Endothelial cell of umbilical vein (primary cell): Measurements from ENCODE around the gene RPS6KA4. TPM values are rescaled to one million over a fixed set of nuclear protein-coding genes. Genes with fewer than 3 reads are reported as not detected.

Experiments used
- BruUV-seq: library from RNA; stranded (reverse); fragments of 400-500 nt; replicated peaks from 2 replicates; lab custom pipeline; 2021; lab: Mats Ljungman, UMichigan
- CTCF ChIA-PET: fragments of 300-600, 350-600 bp; sonication (Branson Sonifier 250); formaldehyde crosslinking; loops from one replicate; lab custom pipeline; 2021; ENCODE audit warnings: antibody characterized with exemption, inconsistent platforms; lab: Charles Lee
- POLR2A ChIA-PET: fragments of 300-600, 350-600 bp; sonication (Branson Sonifier 250); formaldehyde crosslinking; loops from one replicate; lab custom pipeline; 2021; ENCODE audit warnings: antibody characterized with exemption, inconsistent platforms; lab: Charles Lee
- DNase-seq: peaks from one replicate; pipeline ENCODE4 v3.0.0-alpha.2; 2011; ENCODE audit warnings: low read depth, low spot score
- FAIRE-seq: peaks from 2 replicates; lab custom pipeline; 2011; peaks lifted over from hg19 to GRCh38; lab: Jason Lieb, UNC
- H2AFZ ChIP-seq: 2 replicates; pipeline ENCODE4 v1.6.0; 2012; ENCODE audit warnings: low read depth, low read length, control low read depth, inconsistent platforms
- H3K27ac ChIP-seq: 2 replicates; pipeline ENCODE4 v1.5.1; 2011; ENCODE audit warnings: low read depth, mild to moderate bottlenecking, control low read depth, low read length, moderate library complexity; ENCODE audit not compliant: insufficient read depth
- H3K27me3 ChIP-seq, 2 experiments: 2 replicates each; pipeline versions ENCODE4 v1.6.0 to v1.6.1; 2011; ENCODE audit warnings: low read length in 2 of 2, mixed read lengths in 1 of 2; ENCODE audit not compliant: control insufficient read depth in 2 of 2, insufficient read depth in 2 of 2
- H3K36me3 ChIP-seq, 2 experiments: 2 replicates in 1 of 2; 3 replicates in 1 of 2; pipeline ENCODE4 v1.5.1; 2011; ENCODE audit warnings: low read length in 2 of 2, mild to moderate bottlenecking in 1 of 2, moderate library complexity in 1 of 2; ENCODE audit not compliant: control insufficient read depth in 2 of 2, insufficient read depth in 2 of 2; ENCODE audit errors: extremely low read depth in 1 of 2
- H3K4me1 ChIP-seq: 3 replicates; pipeline ENCODE4 v1.5.1; 2011; ENCODE audit warnings: mild to moderate bottlenecking, low read length; ENCODE audit not compliant: control insufficient read depth, insufficient read depth; ENCODE audit errors: extremely low read depth
- H3K4me2 ChIP-seq: 2 replicates; pipeline ENCODE4 v1.6.1; 2011; ENCODE audit warnings: low read length, control low read depth, mixed read lengths; ENCODE audit not compliant: insufficient read depth
- H3K4me3 ChIP-seq, 3 experiments: fragments of 200-600 bp in 1 of 3; sonication (generic), shearing (Covaris generic) in 1 of 3; replicated peaks in 1 of 3; 2 replicates each; pipeline ENCODE4 v1.5.1; 2011 to 2016; ENCODE audit warnings: control low read depth in 3 of 3, low read length in 3 of 3, mild to moderate bottlenecking in 2 of 3, inconsistent platforms in 1 of 3, low read depth in 1 of 3, moderate library complexity in 1 of 3; ENCODE audit not compliant: insufficient read depth in 1 of 3
- H3K79me2 ChIP-seq: 2 replicates; pipeline ENCODE4 v1.6.0; 2012; ENCODE audit warnings: low read length, inconsistent platforms; ENCODE audit not compliant: control insufficient read depth, insufficient read depth
- H3K9ac ChIP-seq: replicated peaks from 2 replicates; pipeline ENCODE3; 2011; ENCODE audit warnings: low read length, control low read depth; ENCODE audit not compliant: insufficient read depth; ENCODE audit errors: extremely low read depth
- H3K9me1 ChIP-seq: replicated peaks from 3 replicates; pipeline ENCODE4 v1.6.0; 2011; ENCODE audit warnings: mild to moderate bottlenecking, low read length; ENCODE audit not compliant: control insufficient read depth, insufficient read depth; ENCODE audit errors: extremely low read depth
- H3K9me3 ChIP-seq: replicated peaks from 2 replicates; pipeline ENCODE4 v1.5.1; 2012; ENCODE audit warnings: low read length, inconsistent platforms; ENCODE audit not compliant: control insufficient read depth, insufficient read depth
- H4K20me1 ChIP-seq: replicated peaks from 2 replicates; pipeline ENCODE3; 2011; ENCODE audit warnings: mild to moderate bottlenecking, low read length; ENCODE audit not compliant: control insufficient read depth, insufficient read depth; ENCODE audit errors: extremely low read depth
- CTCF ChIP-seq, 2 donors: IDR thresholded peaks; 1 replicate in 1 of 2; 2 replicates in 1 of 2; pipeline ENCODE4 v1.5.1; 2011; ENCODE audit warnings: low read length in 2 of 2, mild to moderate bottlenecking in 2 of 2, moderate library complexity in 2 of 2, control low read depth in 1 of 2, inconsistent platforms in 1 of 2, low read depth in 1 of 2; ENCODE audit not compliant: insufficient read depth in 1 of 2; ENCODE audit errors: extremely low read depth in 1 of 2
- EZH2 ChIP-seq: IDR thresholded peaks from 2 replicates; pipeline ENCODE4 v1.6.1; 2012; ENCODE audit warnings: borderline replicate concordance, low read depth, mild to moderate bottlenecking, moderate library complexity, low read length, inconsistent platforms; ENCODE audit not compliant: severe bottlenecking
- FOS ChIP-seq: IDR thresholded peaks from 2 replicates; pipeline ENCODE4 v1.6.1; 2011; ENCODE audit warnings: mild to moderate bottlenecking, low read length, moderate library complexity, borderline replicate concordance; ENCODE audit not compliant: insufficient read depth
- GATA2 ChIP-seq: IDR thresholded peaks from 2 replicates; pipeline ENCODE4 v1.7.0; 2011; ENCODE audit warnings: low read depth, mild to moderate bottlenecking, moderate library complexity, mixed read lengths, low read length; ENCODE audit not compliant: insufficient read length, insufficient read depth
- JUN ChIP-seq: IDR thresholded peaks from 2 replicates; pipeline ENCODE4 v1.6.1; 2011; ENCODE audit warnings: borderline replicate concordance, low read depth; ENCODE audit not compliant: insufficient read length, insufficient read depth
- MAX ChIP-seq: IDR thresholded peaks from 2 replicates; pipeline ENCODE4 v1.6.1; 2011; ENCODE audit not compliant: insufficient read depth, insufficient read length
- MYC ChIP-seq: IDR thresholded peaks from one replicate; pipeline ENCODE4 v1.6.1; 2011; ENCODE audit warnings: mild to moderate bottlenecking, low read depth, low read length
- POLR2A ChIP-seq: IDR thresholded peaks from 2 replicates; pipeline ENCODE4 v1.6.1; 2012; ENCODE audit warnings: low read depth, mild to moderate bottlenecking, control low read depth, low read length
- POLR2AphosphoS5 ChIP-seq: IDR thresholded peaks from 2 replicates; pipeline ENCODE4 v1.6.1; 2012; ENCODE audit warnings: low read depth, mild to moderate bottlenecking, control low read depth, low read length, moderate library complexity; ENCODE audit not compliant: insufficient read depth
- dilution Hi-C: fragments of 300-500 bp; cut with MboI; formaldehyde crosslinking; loops from one replicate; pipeline ENCODE4 v1.15.0; 2019; ENCODE audit warnings: low sequenced_read_pairs; ENCODE audit not compliant: extremely low pct_ligation_motif_present
- intact Hi-C: fragments of 100-400 bp; cut with micrococcal nuclease; formaldehyde crosslinking; loops from one replicate; pipeline ENCODE4 v1.10.0; 2022
- polyA plus RNA-seq, 4 experiments: library from polyadenylated mRNA; depleted of rRNA in 3 of 4; stranded (reverse) in 3 of 4; unstranded in 1 of 4; fragments of >200 nt; gene quantifications; 2 replicates each; pipeline versions ENCODE4 v1.2.1 to v1.2.3, GENCODE V29; 2011 to 2012; ENCODE audit warnings: missing spikeins in 1 of 4
- total RNA-seq: library from RNA; stranded (reverse); gene quantifications from 2 replicates; pipeline ENCODE4 v1.2.3, GENCODE V29; 2021

RPS6KA4 gene
- total and polyA plus RNA-seq, 2 donors (not counting 3 experiments of a cell fraction or from before 2014, with no cell fraction given): 26.5 to 44.1 TPM

DNA sequence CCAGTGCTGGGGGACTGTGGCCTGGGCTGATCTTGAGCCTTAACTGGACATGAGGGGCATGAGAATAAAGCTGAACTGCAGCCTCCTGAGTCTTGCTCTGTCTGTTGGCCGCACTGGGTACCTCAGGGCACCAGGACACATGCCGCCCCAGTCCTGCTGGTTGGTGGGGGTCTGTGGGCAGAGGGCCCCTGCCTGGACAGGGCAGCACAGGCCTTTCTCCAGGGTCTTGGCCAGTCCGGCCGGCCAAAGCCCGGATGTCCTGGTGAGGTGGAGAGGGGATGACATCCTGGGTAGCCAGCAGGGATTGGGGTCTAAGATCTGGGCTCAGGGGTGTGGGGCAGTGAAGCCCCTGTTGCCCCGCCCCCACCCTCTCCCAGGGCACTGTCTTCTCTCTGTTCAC lies 1.5 kb upstream of the RPS6KA4 start:
- H3K36me3 ChIP-seq: peaks cover 4 to 14% of the 10 kb centered on the region in 2 experiments
- no peak for FAIRE-seq
- H3K4me1 ChIP-seq: peaks cover 22% of the 10 kb centered on the region
- DNase-seq: no peak
- H3K27me3 ChIP-seq: no peaks in the 10 kb centered on the region
- no peaks in the 10 kb centered on the region for H3K9me1 ChIP-seq
- H3K4me3 ChIP-seq: no peak overlapping the region
- no peak overlapping the region for H3K4me2 ChIP-seq
- H2AFZ ChIP-seq: peak overlapping the region; percentile 39
- TF ChIP-seq POLR2AphosphoS5: no peak
- no peak for TF ChIP-seq EZH2
- no peak for TF ChIP-seq MYC
- TF ChIP-seq CTCF (IDR thresholded peaks at IDR 0.05; ENCODE audit: extremely low read depth in 1 of 2, insufficient read depth in 1 of 2, low read depth in 1 of 2, low read length in 2 of 2): no peak
- no peak for TF ChIP-seq FOS
- TF ChIP-seq MAX: no peak
- no peak for TF ChIP-seq POLR2A
- no peak for TF ChIP-seq GATA2
- no peak for TF ChIP-seq JUN
- H3K79me2 ChIP-seq: peaks cover 10% of the 10 kb centered on the region
- BruUV-seq: no TSS peak
- H3K27ac ChIP-seq: no peak overlapping the region
- ChIA-PET CTCF (interaction anchor here (1.1 to 4.5 kb wide), 6 partner anchors 9 to 92 kb away, joined by 3 to 107 read pairs (median 18); partner anchors contain the start of genes ESRRA, PRDX5 and TRMT112), POLR2A (no interaction called here)
- intact Hi-C loops (loop anchor here (5.0 kb wide), 1 partner anchor 115 kb away; the partner anchor contains the start of gene FKBP2), dilution Hi-C loops (no loop called here)
- no peaks in the 10 kb centered on the region for H4K20me1 ChIP-seq
- H3K9me3 ChIP-seq: no peaks in the 10 kb centered on the region
- no peak overlapping the region for H3K9ac ChIP-seq
